Left lung (tissue), 10 donors: ENCODE data around the gene ZFC3H1. TPM values are rescaled to one million over a fixed set of nuclear protein-coding genes. Genes with fewer than 3 reads are reported as not detected.

Source experiments
- ATAC-seq: fragments of 200-7000 bp; cut with Tn5 transposase; one replicate; pipeline ENCODE4 v1.9.1; 2020; ENCODE audit warnings: moderate library complexity
- DNase-seq, 4 donors: peaks; one replicate each; pipeline ENCODE4 v3.0.0-alpha.2; 2013 to 2020
- H3K27ac ChIP-seq, 2 donors: fragments of 200-600 bp; sonication (generic) in 1 of 2; one replicate each; pipeline versions ENCODE4 v1.5.0 to v1.8.0; 2020 to 2021
- H3K27me3 ChIP-seq, 2 donors: fragments of 200-600 bp; sonication (generic) in 1 of 2; one replicate each; pipeline versions ENCODE4 v1.5.0 to v1.8.0; 2020 to 2021
- H3K36me3 ChIP-seq, 2 donors: fragments of 200-600 bp; sonication (generic) in 1 of 2; one replicate each; pipeline versions ENCODE4 v1.5.0 to v1.8.0; 2020 to 2021
- H3K4me1 ChIP-seq, 2 donors: fragments of 200-600 bp; one replicate each; pipeline ENCODE4 v1.8.0; 2021
- H3K4me3 ChIP-seq, 2 donors: fragments of 200-600 bp; sonication (generic) in 1 of 2; one replicate each; pipeline versions ENCODE4 v1.5.0 to v1.8.0; 2020 to 2021; ENCODE audit warnings: mild to moderate bottlenecking in 1 of 2
- H3K9me3 ChIP-seq, 2 donors: fragments of 200-600 bp; sonication (generic) in 1 of 2; one replicate each; pipeline versions ENCODE4 v1.5.0 to v1.8.0; 2020 to 2021
- CTCF ChIP-seq, 2 donors: fragments of 200-600 bp; sonication (generic) in 1 of 2; IDR thresholded peaks; one replicate each; pipeline versions ENCODE4 v1.5.0 to v1.8.0; 2021; ENCODE audit warnings: antibody characterized with exemption in 2 of 2
- intact Hi-C, 2 donors: fragments of 100-400 bp; cut with DNase I; formaldehyde crosslinking; loops; one replicate each; pipeline versions ENCODE4 v1.11.2 to v1.14.2; 2022
- polyA plus RNA-seq, 6 donors: library from polyadenylated mRNA; unstranded; fragments of 120-200 nt; gene quantifications; one replicate each; pipeline ENCODE4 v1.2.1, GENCODE V29; 2013; ENCODE audit not compliant: insufficient read length in 6 of 6
- total RNA-seq, 2 donors: library from RNA; stranded (reverse); fragmentation: NEBNext Ultra II Directional; extraction: Animal tissue kit (Norgen Biotek cat#: 25700); gene quantifications; one replicate each; pipeline ENCODE4 v1.2.1, GENCODE V29; 2021
- donor health status: DM: no; HTN: yes; CAD: no.
- donor health status: DM: no; HTN: no; CAD: no.

The ZFC3H1 gene
- total and polyA plus RNA-seq, 8 donors: 40.7 to 95.6 (median 71.0) TPM

DNA sequence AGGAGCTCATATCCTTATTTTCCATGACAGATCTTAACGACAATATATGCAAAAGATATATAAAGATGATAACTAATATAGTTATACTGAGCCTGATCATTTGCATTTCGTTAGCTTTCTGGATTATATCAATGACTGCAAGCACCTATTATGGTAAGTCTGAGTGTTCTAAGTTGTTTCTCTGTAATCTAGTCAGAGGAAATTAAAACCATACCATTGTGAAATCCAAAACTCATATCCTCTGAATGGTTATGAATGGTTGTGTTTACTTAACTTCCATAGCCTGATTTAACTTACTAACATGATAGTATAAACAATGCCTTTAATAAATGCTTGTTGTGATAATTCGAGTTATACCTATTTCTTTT is 23.0 kb upstream of the ZFC3H1 start:
- no peak for DNase-seq
- Histone ChIP-seq H3K36me3 (no peaks in the 10 kb centered on the region), H3K4me1 (peaks cover 10 to 21% of the 10 kb centered on the region in 2 donors), H3K9me3 (no peaks in the 10 kb centered on the region), H3K27ac (peak overlapping the region; percentile 95), H3K4me3 (peak overlapping the region; percentile 61 to 70), H3K27me3 (no peaks in the 10 kb centered on the region)
- peak; percentile 5 for ATAC-seq
- intact Hi-C loops: no loop called here
- no peak for TF ChIP-seq CTCF (IDR thresholded peaks at IDR 0.05)

GRCh38 chr12:71685914-71686657 is 22.4 kb upstream of the ZFC3H1 start, which contains the start of gene TMEM19:
TSS of gene TMEM19 (plus strand) at chr12:71686082. CDS start at chr12:71686681, 599 bp downstream.
- Histone ChIP-seq H3K36me3 (no peaks in the 10 kb centered on the region), H3K27ac (peak within 1 kb of the TSS; percentile 95), H3K27me3 (no peaks in the 10 kb centered on the region), H3K4me1 (peaks cover 10 to 21% of the 10 kb centered on the region in 2 donors), H3K9me3 (no peaks in the 10 kb centered on the region), H3K4me3 (peak within 1 kb of the TSS; percentile 61 to 70)
- ATAC-seq (peak; percentile 99), DNase-seq (peak; percentile 87 to 98 (median 94))
- TF ChIP-seq CTCF (IDR thresholded peaks at IDR 0.05): peak in 1 of 2 donors; percentile 35
- intact Hi-C loops: no loop called here

GRCh38 chr12:71685312-71685906 is 21.8 kb upstream of the ZFC3H1 start:
- no peak for TF ChIP-seq CTCF (IDR thresholded peaks at IDR 0.05)
- Histone ChIP-seq H3K27me3 (no peaks in the 10 kb centered on the region), H3K27ac (peak overlapping the region; percentile 95), H3K4me1 (peaks cover 10 to 21% of the 10 kb centered on the region in 2 donors), H3K36me3 (no peaks in the 10 kb centered on the region), H3K4me3 (peak overlapping the region; percentile 61 to 70), H3K9me3 (no peaks in the 10 kb centered on the region)
- ATAC-seq (peak; percentile 7), DNase-seq (no peak)
- intact Hi-C loops: no loop called here

GRCh38 chr12:71684081-71684480 is 20.4 kb upstream of the ZFC3H1 start:
- no peaks in the 10 kb centered on the region for H3K36me3 ChIP-seq
- H3K27ac ChIP-seq: no peak overlapping the region
- no peaks in the 10 kb centered on the region for H3K27me3 ChIP-seq
- H3K4me1 ChIP-seq: peaks cover 10 to 21% of the 10 kb centered on the region in 2 donors
- H3K4me3 ChIP-seq: no peak overlapping the region
- H3K9me3 ChIP-seq: no peaks in the 10 kb centered on the region
- no peak for DNase-seq
- ATAC-seq: no peak
- intact Hi-C loops: no loop called here
- no peak for TF ChIP-seq CTCF (IDR thresholded peaks at IDR 0.05)

- Histone ChIP-seq H3K4me1 (peaks cover 10 to 21% of the 10 kb centered on the region in 2 donors), H3K4me3 (no peak overlapping the region), H3K36me3 (no peaks in the 10 kb centered on the region), H3K9me3 (no peaks in the 10 kb centered on the region), H3K27me3 (no peaks in the 10 kb centered on the region), H3K27ac (no peak overlapping the region)
- DNase-seq (no peak), ATAC-seq (no peak)
- TF ChIP-seq CTCF (IDR thresholded peaks at IDR 0.05): no peak
- intact Hi-C loops: no loop called here
These were observed 20.0 kb upstream of the ZFC3H1 start for GRCh38 chr12:71683633-71684032.
